GM19324 (cell line): ENCODE results near the gene TTLL12.
"Not testable (repeated sequence)": the region's sequence is repeated elsewhere in the genome, so short reads cannot be mapped to it uniquely, and the experiment has no call there.

Experiments used
- ATAC-seq: cut with Tn5 transposase; IDR thresholded peaks from one replicate; pipeline ENCODE4 v1.9.1; 2021; ENCODE audit warnings: mild to moderate bottlenecking, moderate library complexity; ENCODE audit not compliant: unreplicated experiment, low FRiP score

The TTLL12 gene

GRCh38 chr22:43157874-43158546 lies 28.9 kb downstream of the TTLL12 start:
- no peak for ATAC-seq

- no peak for ATAC-seq
Measured at GRCh38 chr22:43156413-43156812, 30.5 kb downstream of the TTLL12 start.

GRCh38 chr22:43155789-43156188 lies 31.1 kb downstream of the TTLL12 start:
- ATAC-seq: no peak

- ATAC-seq: no peak
Measured at GRCh38 chr22:43154887-43155536, 31.9 kb downstream of the TTLL12 start.

- no peak for ATAC-seq
Measured at GRCh38 chr22:43153899-43154298, 33.0 kb downstream of the TTLL12 start.

GRCh38 chr22:43152357-43153071 lies 34.4 kb downstream of the TTLL12 start:
- ATAC-seq: no peak

GRCh38 chr22:43152003-43152356 lies 35.0 kb downstream of the TTLL12 start:
- no peak for ATAC-seq

- no peak for ATAC-seq
Measured at GRCh38 chr22:43151251-43152002, 35.5 kb downstream of the TTLL12 start, which contains the start of gene TSPO. Gene TSPO, plus strand, starts transcription at chr22:43151559. Its CDS starts 7,680 bp downstream, at chr22:43159239.

GRCh38 chr22:43150731-43151206 lies 36.2 kb downstream of the TTLL12 start:
- ATAC-seq: no peak

GRCh38 chr22:43148581-43148980 lies 38.4 kb downstream of the TTLL12 start:
- no peak for ATAC-seq

GRCh38 chr22:43147821-43148220 lies 39.1 kb downstream of the TTLL12 start:
- ATAC-seq: no peak

- not testable (repeated sequence) for ATAC-seq
Measured at GRCh38 chr22:43146332-43146731, 40.6 kb downstream of the TTLL12 start.

- not testable (repeated sequence) for ATAC-seq
Measured at GRCh38 chr22:43145371-43145770, 41.6 kb downstream of the TTLL12 start.

GRCh38 chr22:43144949-43145348 lies 42.0 kb downstream of the TTLL12 start:
- no peak for ATAC-seq

- peak; percentile 91 for ATAC-seq
Measured at GRCh38 chr22:43142880-43143562, 43.9 kb downstream of the TTLL12 start, which contains the start of gene MCAT. Gene MCAT, minus strand, starts transcription at chr22:43143398. Its CDS starts 50 bp downstream, at chr22:43143348.

- no peak for ATAC-seq
Measured at GRCh38 chr22:43136801-43137200, 50.1 kb downstream of the TTLL12 start.

GRCh38 chr22:43136255-43136654 lies 50.7 kb downstream of the TTLL12 start:
- ATAC-seq: no peak

- ATAC-seq: no peak
Measured at GRCh38 chr22:43135565-43135964, 51.4 kb downstream of the TTLL12 start.

GRCh38 chr22:43134553-43134952 lies 52.4 kb downstream of the TTLL12 start:
- ATAC-seq: no peak

- ATAC-seq: no peak
Measured at GRCh38 chr22:43133401-43133800, 53.5 kb downstream of the TTLL12 start.
